MV-4-11 (cell line): ENCODE data around the gene AKAP8L.

ENCODE experiments used
- DNase-seq: peaks from one replicate; lab custom pipeline; 2025; lab: John Stamatoyannopoulos, UW

AKAP8L gene

GRCh38 chr19:15433519-15434069, 14.8 kb upstream of the AKAP8L start:
- DNase-seq = no peak

- DNase-seq = peak; percentile 88
Observed at GRCh38 chr19:15432629-15433518, 14.1 kb upstream of the AKAP8L start.

GRCh38 chr19:15432018-15432494, 13.3 kb upstream of the AKAP8L start:
- no peak for DNase-seq

- DNase-seq = no peak
Observed at GRCh38 chr19:15431396-15432017, 12.7 kb upstream of the AKAP8L start.

DNA sequence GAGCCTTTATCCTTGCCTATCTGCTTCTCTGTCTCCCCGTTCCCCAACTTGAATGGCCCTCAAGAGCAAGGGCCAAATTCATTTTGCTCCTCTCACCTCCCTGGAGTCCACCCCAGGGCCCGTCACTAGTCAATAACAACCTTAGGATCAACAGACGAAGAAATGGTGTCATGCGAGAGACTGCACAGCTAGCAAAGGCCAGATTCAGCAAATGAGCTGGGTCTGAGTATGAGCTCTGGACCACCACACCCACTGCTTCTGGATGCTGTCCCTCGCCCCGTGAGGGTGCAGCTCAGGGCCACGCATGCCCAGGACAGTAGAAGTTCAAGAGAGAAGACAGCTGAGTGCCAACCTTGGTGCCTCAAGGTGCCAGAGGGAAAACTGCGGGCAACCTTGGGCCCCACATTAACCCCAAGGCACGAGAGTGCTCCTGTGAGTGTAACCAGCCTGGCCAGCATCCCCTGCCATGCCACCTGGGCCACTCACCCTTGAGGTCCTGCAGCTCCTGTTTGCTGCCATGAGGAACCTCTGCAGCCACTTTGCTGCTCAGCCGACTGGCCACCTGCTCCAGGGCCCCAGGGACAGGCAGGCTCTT, 11.8 kb upstream of the AKAP8L start:
- no peak for DNase-seq

GRCh38 chr19:15429825-15430467, 11.2 kb upstream of the AKAP8L start:
- no peak for DNase-seq

- no peak for DNase-seq
Observed at GRCh38 chr19:15428956-15429824, 10.4 kb upstream of the AKAP8L start.

DNA sequence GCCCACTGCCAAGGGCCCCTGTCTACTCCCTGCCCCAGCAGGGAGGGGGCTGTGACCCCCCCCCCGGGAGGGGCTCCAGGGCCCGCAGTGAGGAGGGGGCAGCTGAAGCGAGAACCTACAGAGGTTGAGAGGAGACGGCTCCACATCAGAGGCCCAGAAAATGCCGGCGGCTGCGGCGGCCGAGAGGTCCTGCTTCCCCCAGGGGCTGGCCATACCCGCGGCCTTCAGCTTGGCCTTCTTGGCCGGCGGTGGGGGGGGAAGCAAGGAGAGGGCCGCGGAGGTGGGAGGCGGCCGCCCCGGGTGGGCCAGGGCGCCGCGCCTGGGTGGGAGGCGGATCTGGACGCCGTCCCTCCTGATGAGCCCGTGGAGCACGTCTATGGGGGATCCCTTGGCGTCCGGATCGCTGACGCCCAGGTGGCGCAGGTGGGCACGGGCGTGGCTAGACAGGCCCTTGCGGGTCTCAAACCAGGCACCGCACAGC, 9.2 kb upstream of the AKAP8L start:
- no peak for DNase-seq

DNA sequence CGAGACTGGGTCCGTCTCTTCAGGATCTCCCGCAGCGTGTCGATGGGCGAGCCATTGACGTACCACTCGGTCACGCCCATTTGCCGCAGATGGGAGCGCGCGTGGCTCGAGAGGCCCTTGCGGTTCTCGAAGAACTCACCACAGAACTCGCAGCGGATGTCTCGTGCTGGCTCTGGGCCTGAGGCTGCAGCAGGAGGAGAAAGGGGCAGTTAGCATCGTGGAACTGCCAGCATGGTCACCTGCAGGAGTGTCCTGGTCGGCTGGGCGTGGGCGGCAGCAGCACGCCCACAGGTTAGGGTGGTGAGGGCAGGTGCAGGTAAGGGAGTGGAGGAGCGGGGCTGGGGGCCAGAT, 8.5 kb upstream of the AKAP8L start:
- DNase-seq = no peak

DNA sequence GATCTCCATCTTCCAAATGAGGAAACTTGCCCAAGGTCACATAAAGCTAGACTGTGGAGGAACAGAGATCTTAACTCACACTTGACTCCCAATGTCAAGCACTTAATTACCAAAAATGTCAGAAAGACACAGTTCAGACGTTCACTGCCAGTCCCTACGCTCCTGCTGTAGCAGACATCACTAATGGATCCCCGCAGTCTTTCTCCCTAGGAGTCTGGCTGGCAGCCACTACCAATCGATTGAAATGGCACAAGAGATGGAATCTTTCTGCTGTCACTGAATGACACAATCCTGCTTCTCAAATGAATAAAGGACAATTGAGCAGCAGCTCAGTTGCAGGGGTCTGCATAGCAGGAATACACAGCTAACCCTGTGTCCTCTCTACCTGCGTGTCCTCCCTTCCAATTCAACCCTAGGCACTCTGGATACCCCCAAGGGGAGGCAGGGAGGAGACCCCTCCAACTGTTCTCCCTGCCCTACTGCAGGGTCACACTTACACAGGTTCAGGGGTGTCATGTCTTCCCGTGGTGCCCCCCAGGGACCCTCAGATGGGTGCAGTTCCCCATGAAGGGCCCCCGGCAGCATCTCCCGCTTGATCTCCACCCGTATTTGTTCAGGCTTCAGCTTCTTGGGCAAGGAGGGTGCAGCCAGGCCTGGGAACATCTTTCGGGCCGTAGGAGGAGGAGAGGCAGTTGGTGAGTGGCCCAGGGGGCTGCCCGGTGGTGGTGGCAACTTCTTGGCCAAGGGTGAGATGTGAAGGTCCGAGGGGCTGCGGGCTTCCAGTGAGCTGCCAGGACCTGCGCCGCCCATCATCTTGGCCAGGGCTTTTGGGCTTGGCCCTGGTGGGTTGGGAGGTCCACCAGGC, 7.9 kb upstream of the AKAP8L start:
- no peak for DNase-seq

GRCh38 chr19:15425321-15425950, 6.6 kb upstream of the AKAP8L start:
- no peak for DNase-seq

DNA sequence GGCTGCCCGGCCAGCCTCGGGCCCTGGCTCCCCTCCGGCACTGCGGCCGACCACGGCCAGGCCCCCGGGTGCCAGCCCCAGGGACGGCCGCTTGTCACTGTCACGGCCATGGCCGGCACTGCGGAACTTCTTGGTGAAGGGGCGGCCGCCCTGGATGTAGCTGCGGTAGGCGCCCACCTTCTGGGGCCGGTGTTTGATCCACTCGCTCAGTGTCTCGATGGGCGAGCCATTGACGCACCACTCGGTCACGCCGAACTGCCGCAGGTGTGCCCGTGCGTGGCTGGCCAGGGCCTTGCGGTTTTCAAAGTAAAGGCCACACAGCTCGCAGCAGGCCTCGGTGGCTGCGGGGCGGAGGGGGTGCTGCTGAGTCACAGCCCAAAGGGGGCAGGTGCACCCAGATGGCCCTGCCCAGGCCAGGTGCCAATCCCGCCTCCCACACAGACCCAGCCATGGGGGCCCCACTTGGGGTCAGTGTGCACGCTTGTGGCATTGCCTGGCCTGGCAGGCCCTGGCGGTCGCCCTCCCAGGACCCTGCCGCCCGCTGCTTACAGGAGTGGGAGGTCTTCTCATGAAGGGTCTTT, 6.0 kb upstream of the AKAP8L start:
- DNase-seq = no peak

GRCh38 chr19:15424121-15424520, 5.3 kb upstream of the AKAP8L start:
- DNase-seq = no peak

GRCh38 chr19:15423130-15423529, 4.3 kb upstream of the AKAP8L start:
- DNase-seq = no peak

- peak; percentile 21 for DNase-seq
Observed at GRCh38 chr19:15422296-15423075, 3.7 kb upstream of the AKAP8L start.

DNA sequence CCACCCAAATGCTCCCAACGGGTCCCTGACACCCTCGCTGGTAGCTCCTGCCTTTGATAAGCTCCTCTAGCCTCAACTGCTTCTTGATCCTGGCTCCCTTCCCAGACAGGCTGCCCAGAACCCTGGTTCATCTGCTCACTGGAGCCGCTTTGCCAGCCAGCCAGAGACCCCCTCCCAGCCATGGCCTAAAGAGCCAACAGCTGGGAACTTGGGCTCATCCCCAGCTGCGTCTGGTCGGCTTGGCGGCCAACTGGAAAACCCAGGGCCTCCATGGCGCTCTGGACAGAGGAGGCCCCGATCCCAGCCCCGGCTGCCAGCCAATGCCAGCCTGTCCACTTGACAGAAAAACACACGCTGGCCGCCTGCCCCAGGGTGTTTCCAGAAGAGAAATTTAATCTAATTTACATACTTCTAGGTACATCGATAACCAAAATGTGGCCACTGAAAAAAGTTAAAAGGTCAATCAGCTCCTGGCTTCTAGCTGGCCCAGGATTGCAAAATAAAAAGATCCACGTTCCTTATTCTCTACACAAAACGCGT, 3.0 kb upstream of the AKAP8L start:
- no peak for DNase-seq

DNA sequence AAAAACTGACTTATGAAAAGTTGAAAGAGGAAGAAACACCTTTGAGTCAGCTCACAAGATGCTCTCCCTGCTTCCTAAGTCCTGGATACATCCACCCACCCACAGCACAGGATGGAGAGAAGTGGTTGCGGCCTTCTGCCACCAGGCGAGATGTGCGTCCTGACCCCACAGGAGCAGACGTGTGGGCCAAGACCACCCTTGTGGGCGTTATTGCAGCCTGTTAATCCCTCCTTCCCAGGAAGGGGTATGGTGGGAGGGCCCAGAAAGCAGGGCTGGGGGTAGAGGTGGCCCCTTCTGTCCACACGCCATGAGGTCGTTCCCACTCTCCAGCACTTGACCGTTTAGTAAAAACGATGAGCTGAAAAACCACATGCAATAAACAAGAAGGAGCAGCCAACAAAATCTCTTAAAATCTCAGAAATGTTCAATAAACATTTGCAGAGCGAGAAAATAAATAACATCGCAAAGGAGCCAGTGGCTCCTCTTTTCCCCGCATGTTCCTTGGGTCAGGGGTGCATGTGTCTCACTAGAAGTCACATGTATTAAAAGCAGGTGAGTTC, 2.4 kb upstream of the AKAP8L start:
- DNase-seq = no peak
